T-helper 1 cell treated with Interleukin-12 subunit alpha and Interleukin-12 subunit beta and Interleukin-4 antibody, amounts not matched to agents 30 ng/mL and 1 ng/mL, for 36 hours (primary cell): Measurements from ENCODE around the gene PDE9A. TPM values are rescaled to one million over a fixed set of nuclear protein-coding genes. Genes with fewer than 3 reads are reported as not detected.

Experiments used
- intact Hi-C: fragments of 100-400 bp; cut with micrococcal nuclease; formaldehyde crosslinking; loops from one replicate; pipeline ENCODE4 v1.15.1; 2024
- total RNA-seq: library from RNA; stranded (reverse); gene quantifications from 2 replicates; pipeline ENCODE4 v1.2.3, GENCODE V29; 2022

The PDE9A gene
- total RNA-seq, 1 donor from 2014 or later, result 13.0 TPM

- intact Hi-C loops, result no loop called here
Measured at GRCh38 chr21:42764883-42765282, 111.5 kb downstream of the PDE9A start.

DNA sequence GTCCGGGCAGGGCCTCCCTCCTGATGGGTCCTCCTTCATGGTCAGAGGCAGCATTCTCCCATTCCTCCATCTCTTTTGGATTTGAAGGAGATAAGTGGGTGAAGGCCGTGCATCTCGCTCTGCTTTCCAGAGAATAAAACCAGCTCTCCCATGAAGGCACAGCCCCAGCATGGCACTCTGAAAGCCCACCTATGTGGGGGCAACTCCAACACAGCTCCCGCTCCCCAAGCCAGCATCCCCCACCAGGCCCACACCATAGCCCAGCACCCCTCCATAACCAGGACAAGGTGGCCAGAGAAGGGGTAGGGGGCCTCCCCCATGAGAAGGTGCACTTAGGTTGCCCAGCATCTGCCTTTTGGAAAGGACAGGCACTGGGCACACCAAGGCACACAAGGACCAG lies 112.2 kb downstream of the PDE9A start:
- intact Hi-C loops, result no loop called here

GRCh38 chr21:42766739-42767560 lies 113.5 kb downstream of the PDE9A start:
- intact Hi-C loops, result no loop called here

- intact Hi-C loops, result no loop called here
Measured at GRCh38 chr21:42767561-42767835, 114.1 kb downstream of the PDE9A start.

GRCh38 chr21:42768324-42769121 lies 115.1 kb downstream of the PDE9A start:
- intact Hi-C loops, result no loop called here

- intact Hi-C loops, result no loop called here
Measured at GRCh38 chr21:42769183-42769819, 115.9 kb downstream of the PDE9A start.

DNA sequence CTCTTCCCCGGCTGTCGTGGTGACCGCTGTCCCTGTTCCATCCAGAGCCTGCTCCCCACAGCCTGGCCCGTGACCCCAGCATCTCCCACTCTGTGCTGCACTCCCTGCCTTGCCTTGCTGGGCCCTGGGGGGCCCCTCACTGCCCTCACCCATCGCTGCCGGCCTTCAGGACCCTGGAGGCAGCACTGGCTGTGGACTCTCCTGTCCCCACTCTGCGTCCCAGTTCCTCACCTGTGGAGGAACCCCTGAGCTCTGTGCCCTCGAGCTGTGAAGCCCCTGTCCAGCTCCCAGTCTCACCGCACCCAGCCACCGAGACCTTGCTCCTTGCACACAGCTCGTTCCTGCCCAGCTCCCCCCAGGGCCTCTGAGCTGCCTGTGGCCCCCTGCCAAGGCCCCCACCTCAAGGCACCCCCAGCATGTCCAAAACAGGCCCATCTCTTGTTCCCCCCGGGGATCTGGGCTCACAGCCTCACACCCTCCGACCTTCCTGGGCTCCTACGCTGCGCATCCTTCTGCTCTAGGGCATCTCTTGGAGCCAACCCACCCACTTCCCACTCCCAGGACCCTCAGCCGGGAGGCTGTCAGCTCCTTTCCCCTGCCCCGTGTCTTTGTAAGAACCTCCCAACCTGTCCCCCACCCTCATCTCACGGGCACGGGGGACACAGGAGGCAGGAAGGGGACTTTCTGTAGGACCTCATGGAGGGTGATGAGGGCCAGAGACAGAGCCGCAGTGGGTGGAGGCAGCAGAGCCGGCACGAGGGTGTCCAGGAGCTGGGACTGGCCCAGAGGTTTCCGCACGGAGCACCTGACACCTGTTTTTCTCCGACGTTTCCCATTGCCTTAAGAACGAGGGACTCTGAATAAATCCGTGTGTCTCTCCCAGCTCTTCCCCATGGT lies 116.6 kb downstream of the PDE9A start:
- intact Hi-C loops, result no loop called here

- intact Hi-C loops, result no loop called here
Measured at GRCh38 chr21:42770717-42771502, 117.5 kb downstream of the PDE9A start.

GRCh38 chr21:42771503-42771805 lies 118.0 kb downstream of the PDE9A start:
- intact Hi-C loops, result no loop called here

GRCh38 chr21:42775123-42775522 lies 121.7 kb downstream of the PDE9A start:
- intact Hi-C loops, result no loop called here

DNA sequence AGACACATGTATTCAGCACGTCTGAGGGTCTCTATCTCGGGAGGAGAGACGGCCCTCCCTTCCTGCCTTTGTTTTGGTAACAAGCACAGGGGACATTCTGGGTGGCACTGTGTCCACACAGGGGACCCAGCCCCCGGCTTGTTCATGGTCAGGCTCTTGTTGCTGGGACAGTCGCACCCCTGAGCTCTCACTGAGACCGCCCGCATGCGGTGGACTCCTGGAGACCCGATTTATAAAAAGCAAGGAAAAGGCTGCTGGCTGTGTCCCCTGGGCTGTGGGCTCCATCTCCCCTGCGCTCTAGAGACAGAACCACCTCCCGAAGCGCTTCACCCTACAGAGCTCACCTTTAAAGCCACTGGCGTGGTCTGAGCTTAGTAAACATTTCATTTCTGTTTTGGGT lies 122.5 kb downstream of the PDE9A start:
- intact Hi-C loops, result no loop called here

DNA sequence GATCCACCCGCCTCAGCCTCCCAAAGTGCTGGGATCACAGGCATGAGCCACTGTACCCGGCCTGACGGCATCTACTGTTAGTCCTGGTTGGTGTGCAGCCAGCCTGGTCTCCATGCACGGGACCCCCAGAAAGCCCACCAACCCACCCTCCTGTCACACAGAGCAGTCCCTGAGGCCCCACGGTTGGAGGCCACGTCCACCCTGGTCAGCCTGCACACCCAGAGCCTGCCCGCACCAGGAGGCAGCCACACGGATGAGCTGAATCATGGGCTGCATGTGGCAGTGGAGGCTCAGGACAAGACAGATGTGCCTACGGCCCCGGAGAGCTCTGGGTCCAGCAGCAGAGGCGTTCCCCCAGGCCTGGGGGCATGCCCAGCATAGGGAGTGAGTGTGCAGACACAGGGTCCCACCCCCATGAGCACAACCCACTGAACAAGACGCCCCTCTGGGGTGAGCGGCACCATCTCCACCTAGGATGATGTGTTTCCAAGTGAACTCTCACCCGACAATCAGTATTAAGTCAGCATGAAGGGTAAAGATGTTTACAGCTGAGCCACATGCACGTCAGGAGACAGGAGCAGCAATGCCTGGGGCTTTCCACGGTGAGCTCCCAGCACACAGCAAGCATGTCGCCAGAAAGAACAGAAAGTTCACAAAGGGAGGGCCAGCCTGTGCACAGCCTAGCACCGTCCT lies 123.8 kb downstream of the PDE9A start:
- intact Hi-C loops, result no loop called here

- intact Hi-C loops, result no loop called here
Measured at GRCh38 chr21:42777757-42778344, 124.4 kb downstream of the PDE9A start.

DNA sequence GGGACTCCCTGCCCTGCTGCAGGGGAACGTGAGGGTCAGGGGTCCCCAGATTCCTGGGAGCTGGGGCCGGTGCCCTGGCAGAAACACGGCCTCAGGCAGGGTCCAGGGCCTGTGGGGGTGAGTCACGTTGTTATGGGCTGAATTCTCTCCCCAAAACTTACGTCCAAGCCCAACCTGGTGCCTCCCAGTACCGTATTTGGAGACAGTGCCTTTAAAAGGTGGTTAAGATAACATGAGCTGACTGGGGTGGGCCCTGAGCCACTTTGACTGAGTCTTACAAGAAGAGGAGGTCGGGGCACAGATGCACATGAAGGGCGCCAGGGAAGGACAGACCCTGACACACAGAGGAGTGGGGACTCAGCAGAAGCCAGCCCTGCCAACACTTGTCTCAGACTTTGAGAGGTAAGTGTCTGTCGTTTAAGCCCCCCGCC lies 126.0 kb downstream of the PDE9A start:
- intact Hi-C loops, result no loop called here

DNA sequence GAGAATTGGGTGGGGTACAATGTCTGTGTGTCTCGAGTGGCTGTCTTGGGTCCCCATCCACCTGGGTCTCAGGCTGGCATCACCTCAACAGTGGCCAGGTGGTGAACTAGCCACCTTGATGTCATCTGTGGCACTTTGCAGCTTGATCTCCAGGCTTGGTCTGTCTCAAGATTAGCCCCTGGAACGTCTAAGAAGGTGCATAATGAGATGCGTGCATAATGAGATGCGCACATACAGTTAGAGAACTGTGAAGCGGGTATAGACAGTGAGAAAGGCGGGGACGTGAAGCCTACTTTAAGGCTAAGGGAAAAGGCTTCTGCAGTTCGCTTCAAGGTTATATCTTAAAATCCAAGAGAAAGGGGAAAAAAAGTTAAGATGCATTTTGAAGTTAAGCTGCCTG lies 127.2 kb downstream of the PDE9A start:
- intact Hi-C loops, result loop anchor here (1.0 kb wide), 1 partner anchor 7 kb away; no protein-coding TSS in a partner anchor

GRCh38 chr21:42781150-42781970 lies 127.9 kb downstream of the PDE9A start:
- intact Hi-C loops, result loop anchor here (1.0 kb wide), 1 partner anchor 8 kb away; no protein-coding TSS in a partner anchor

GRCh38 chr21:42781971-42782722 lies 128.7 kb downstream of the PDE9A start:
- intact Hi-C loops, result loop anchor here (1.0 kb wide), 1 partner anchor 9 kb away; no protein-coding TSS in a partner anchor

DNA sequence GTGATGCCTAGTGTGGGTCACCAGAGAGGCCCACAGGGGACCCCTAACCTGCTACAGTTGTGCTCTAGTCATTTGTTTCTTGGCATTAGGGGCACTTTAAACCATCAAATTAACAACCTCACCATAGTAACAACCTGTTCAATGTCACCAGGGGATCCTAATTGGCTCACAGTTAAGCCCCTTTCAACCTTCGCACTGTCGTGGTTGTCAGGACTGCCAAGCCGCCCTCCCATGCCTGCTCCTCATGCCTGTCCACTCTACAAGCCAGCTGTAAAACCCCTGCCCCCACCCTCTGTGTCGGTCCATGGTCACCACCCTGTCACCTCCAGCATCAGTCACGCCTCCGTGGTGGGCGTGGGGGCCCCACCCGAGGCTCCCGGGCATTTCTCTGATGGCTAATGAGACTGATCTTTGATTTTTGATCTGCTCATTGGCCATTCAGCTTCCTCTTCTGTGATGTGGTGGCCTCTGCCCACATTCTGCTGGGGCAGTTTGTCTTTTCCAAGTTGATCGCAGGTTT lies 129.4 kb downstream of the PDE9A start:
- intact Hi-C loops, result no loop called here
